Pancreas (tissue), 10 donors: Measurements from ENCODE around the gene GSN. TPM values are rescaled to one million over a fixed set of nuclear protein-coding genes. Genes with fewer than 3 reads are reported as not detected.
A peak's percentile ranks its signal among the peaks of the same experiment; 100 is the strongest.

Source experiments
- ATAC-seq, 4 donors: fragments of 200-7000 bp; cut with Tn5 transposase; one replicate each; pipeline versions ENCODE4 v1.8.0 to v1.9.1; 2020; ENCODE audit warnings: mild to moderate bottlenecking in 4 of 4, moderate library complexity in 4 of 4
- DNase-seq, 6 donors: peaks; one replicate each; pipeline ENCODE4 v3.0.0-alpha.2; 2020
- FAIRE-seq: peaks from 2 replicates; lab custom pipeline; 2012; peaks lifted over from hg19 to GRCh38; lab: Jason Lieb, UNC
- H3K27ac ChIP-seq, 4 donors: fragments of 200-600 bp; sonication (generic); 1 replicate in 3 of 4; 2 replicates in 1 of 4; pipeline versions ENCODE4 v1.5.0 to v1.8.0; 2020
- H3K27me3 ChIP-seq, 4 donors: fragments of 200-600 bp; one replicate each; pipeline ENCODE4 v1.8.0; 2021
- H3K36me3 ChIP-seq, 3 donors: fragments of 200-600 bp; sonication (generic) in 1 of 3; one replicate each; pipeline versions ENCODE4 v1.5.0 to v1.8.0; 2020 to 2021
- H3K4me1 ChIP-seq, 3 donors: fragments of 200-600 bp; one replicate each; pipeline ENCODE4 v1.8.0; 2021
- H3K4me3 ChIP-seq, 4 donors: fragments of 200-600 bp; sonication (generic) in 2 of 4; one replicate each; pipeline versions ENCODE4 v1.5.0 to v1.8.0; 2020 to 2021
- H3K9me3 ChIP-seq, 4 donors: fragments of 200-600 bp; one replicate each; pipeline ENCODE4 v1.8.0; 2021
- CTCF ChIP-seq, 4 donors: fragments of 200-600 bp; sonication (generic) in 3 of 4; IDR thresholded peaks; one replicate each; pipeline versions ENCODE4 v1.5.0 to v1.8.0; 2021; ENCODE audit warnings: antibody characterized with exemption in 4 of 4
- WGBS, 2 donors: extraction: QIAGEN DNeasy Blood & Tissue Kit; methylation state at CpG; one replicate each; pipeline ENCODE4 v1.1.7; 2013; 5-methylcytosine and 5-hydroxymethylcytosine counted together
- intact Hi-C, 3 donors: fragments of 100-400 bp; cut with DNase I; formaldehyde crosslinking; loops; one replicate each; pipeline versions ENCODE4 v1.11.1 to v1.14.2; 2022
- polyA plus RNA-seq, 2 donors: library from polyadenylated mRNA; stranded (reverse); fragments of 200-250 nt; gene quantifications; one replicate each; pipeline ENCODE4 v1.2.3, GENCODE V29; 2013
- total RNA-seq, 6 donors: library from RNA; stranded (reverse); fragmentation: NEBNext Ultra II Directional in 4 of 6; extraction: Animal tissue kit (Norgen Biotek cat#: 25700) in 4 of 6; gene quantifications; one replicate each; pipeline versions ENCODE4 v1.2.1 to v1.2.4, GENCODE V29; 2021 to 2023
- donor health status: healthy with polysubstance abuse.
- donor health status: DM: no; HTN: no; CAD: no; lungs with moderate emphysema.
- donor health status: DM: no; HTN: no; CAD: no.
- donor health status: control.
- donor health status: control.
- donor health status: Bipolar disorder and iron deficiency.
- donor health status: DM: yes; HTN: yes; CAD: no.
- donor health status: DM: no; HTN: no; CAD: no.
- donor health status: DM: no; HTN: no; CAD: no.
- donor health status: DM: yes; HTN: yes; CAD: no.

Gene GSN
- total and polyA plus RNA-seq, 8 donors = 44.0 to 193 (median 132) TPM

DNA sequence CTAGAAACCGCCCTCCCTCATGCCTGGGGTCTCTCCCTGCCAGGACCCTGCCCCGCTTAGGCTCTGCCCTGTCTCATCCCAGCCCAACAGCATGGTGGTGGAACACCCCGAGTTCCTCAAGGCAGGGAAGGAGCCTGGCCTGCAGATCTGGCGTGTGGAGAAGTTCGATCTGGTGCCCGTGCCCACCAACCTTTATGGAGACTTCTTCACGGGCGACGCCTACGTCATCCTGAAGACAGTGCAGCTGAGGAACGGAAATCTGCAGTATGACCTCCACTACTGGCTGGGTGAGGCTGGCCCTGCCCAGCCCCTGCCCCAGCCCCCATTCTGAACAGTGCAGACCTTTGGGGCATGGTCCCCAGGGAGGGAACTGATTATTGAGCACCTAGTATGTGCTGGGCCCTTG, 33.9 kb downstream of the GSN start:
- intact Hi-C loops = no loop called here
- ATAC-seq (no peak), DNase-seq (peak in 2 of 6 donors; percentile 29 to 41), FAIRE-seq (no peak)
- H3K4me1 ChIP-seq = peaks cover 0 to 6% (median 0%) of the 10 kb centered on the region in 3 donors
- no peak for TF ChIP-seq CTCF (IDR thresholded peaks at IDR 0.05)
- H3K9me3 ChIP-seq = no peaks in the 10 kb centered on the region
- no peaks in the 10 kb centered on the region for H3K27me3 ChIP-seq
- no peak overlapping the region for H3K27ac ChIP-seq
- no peak overlapping the region for H3K4me3 ChIP-seq
- 83 to 86% methylated on average over 11 of the region's 11 CpGs for WGBS, 2 donors
- no peaks in the 10 kb centered on the region for H3K36me3 ChIP-seq

DNA sequence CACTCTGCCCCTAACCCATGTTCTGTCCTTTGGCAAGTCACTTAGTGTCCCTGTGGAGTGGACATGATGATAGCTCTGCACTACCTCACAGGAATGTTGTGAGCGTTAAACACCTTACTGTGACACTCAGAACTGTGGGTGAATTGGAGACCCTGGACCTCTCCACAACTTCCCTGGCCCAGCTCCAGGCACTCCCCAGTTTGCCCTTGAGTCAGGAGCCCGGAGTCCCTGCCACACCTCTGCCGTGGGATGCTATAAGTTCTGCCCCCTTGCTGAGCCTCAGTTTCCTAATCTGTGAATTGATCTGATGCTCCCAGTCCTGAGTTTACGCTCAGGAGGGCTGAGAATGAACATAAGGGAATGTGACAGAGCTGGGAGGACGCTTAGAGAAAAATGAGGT, 34.4 kb downstream of the GSN start:
- ATAC-seq = no peak
- intact Hi-C loops = no loop called here
- no peak overlapping the region for H3K27ac ChIP-seq
- peak in 2 of 6 donors; percentile 19 to 26 for DNase-seq
- WGBS, 2 donors = 89 to 93% methylated on average over 5 of the region's 5 CpGs
- no peak overlapping the region for H3K4me3 ChIP-seq
- H3K27me3 ChIP-seq = no peaks in the 10 kb centered on the region
- no peak for FAIRE-seq
- no peak for TF ChIP-seq CTCF (IDR thresholded peaks at IDR 0.05)
- H3K4me1 ChIP-seq = peaks cover 0 to 6% (median 0%) of the 10 kb centered on the region in 3 donors
- H3K36me3 ChIP-seq = no peaks in the 10 kb centered on the region
- H3K9me3 ChIP-seq = no peaks in the 10 kb centered on the region

- FAIRE-seq (no peak), DNase-seq (peak in 2 of 6 donors; percentile 40 to 55), ATAC-seq (no peak)
- no peaks in the 10 kb centered on the region for H3K36me3 ChIP-seq
- 88 to 93% methylated on average over 13 of the region's 13 CpGs for WGBS, 2 donors
- H3K4me1 ChIP-seq = peaks cover 0 to 6% (median 0%) of the 10 kb centered on the region in 3 donors
- H3K27ac ChIP-seq = no peak overlapping the region
- no peak overlapping the region for H3K4me3 ChIP-seq
- H3K9me3 ChIP-seq = no peaks in the 10 kb centered on the region
- TF ChIP-seq CTCF (IDR thresholded peaks at IDR 0.05) = no peak
- intact Hi-C loops = no loop called here
- H3K27me3 ChIP-seq = no peaks in the 10 kb centered on the region
Observed at GRCh38 chr9:121302786-121303185, 34.8 kb downstream of the GSN start.

- Histone ChIP-seq H3K9me3 (no peaks in the 10 kb centered on the region), H3K27me3 (no peaks in the 10 kb centered on the region), H3K4me1 (peaks cover 0 to 6% (median 0%) of the 10 kb centered on the region in 3 donors), H3K4me3 (no peak overlapping the region), H3K36me3 (no peaks in the 10 kb centered on the region), H3K27ac (no peak overlapping the region)
- TF ChIP-seq CTCF (IDR thresholded peaks at IDR 0.05) = no peak
- ATAC-seq (no peak), FAIRE-seq (no peak), DNase-seq (peak in 2 of 6 donors; percentile 18 to 21)
- 90 to 93% methylated on average over 3 of the region's 3 CpGs for WGBS, 2 donors
- intact Hi-C loops = no loop called here
Observed at GRCh38 chr9:121303456-121304451, 35.8 kb downstream of the GSN start.

DNA sequence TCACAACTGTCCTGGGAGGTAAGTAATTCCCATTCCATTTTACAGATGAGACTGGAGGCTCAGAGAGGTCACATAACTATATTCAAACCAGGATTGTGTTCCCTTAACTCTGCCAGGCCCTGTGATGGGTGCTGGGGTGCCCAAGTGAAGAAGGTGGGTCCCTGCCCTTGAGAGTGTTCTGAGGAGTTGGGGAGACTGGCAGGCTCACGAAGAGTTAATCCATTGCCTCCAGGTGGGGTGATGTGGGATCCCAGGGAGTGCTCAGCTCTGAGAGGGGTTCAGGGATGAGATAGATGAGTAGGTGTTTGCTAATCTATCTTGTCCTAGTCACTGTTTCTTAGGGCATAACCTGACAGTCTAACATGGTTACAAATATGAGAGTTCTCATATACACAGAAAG, 36.7 kb downstream of the GSN start:
- Histone ChIP-seq H3K27ac (no peak overlapping the region), H3K36me3 (no peaks in the 10 kb centered on the region), H3K27me3 (no peaks in the 10 kb centered on the region), H3K9me3 (no peaks in the 10 kb centered on the region), H3K4me1 (no peaks in the 10 kb centered on the region), H3K4me3 (no peak overlapping the region)
- DNase-seq = peak in 2 of 6 donors; percentile 5 to 17
- no peak for FAIRE-seq
- intact Hi-C loops = no loop called here
- no peak for ATAC-seq
- TF ChIP-seq CTCF (IDR thresholded peaks at IDR 0.05) = no peak
- 64 to 84% methylated on average over 1 of the region's 1 CpG for WGBS, 2 donors
